SK-N-SH treated with all-trans-retinoic acid at 6 μM for 48 hours (cell line): ENCODE results near the gene RLBP1.

ENCODE experiments used
- ARNTL ChIP-seq: fragments of 450-650 bp; formaldehyde crosslinking; IDR thresholded peaks from 2 replicates; pipeline ENCODE4 v1.5.0; 2020; ENCODE audit warnings: low read depth, mild to moderate bottlenecking, moderate library complexity, borderline replicate concordance
- BACH2 ChIP-seq: fragments of 250-450 bp; sonication (Bioruptor Pico); IDR thresholded peaks from 2 replicates; pipeline ENCODE4 v1.9.0; 2021; ENCODE audit warnings: mild to moderate bottlenecking, borderline replicate concordance
- CSRNP3 ChIP-seq: fragments of 250-450 bp; sonication (Bioruptor Pico); IDR thresholded peaks from 2 replicates; pipeline ENCODE4 v1.5.1; 2021; ENCODE audit warnings: mild to moderate bottlenecking, moderate library complexity
- ISL1 ChIP-seq: fragments of 250-450 bp; sonication (Bioruptor Pico); IDR thresholded peaks from 2 replicates; pipeline ENCODE4 v2.1.2; 2022; ENCODE audit warnings: mild to moderate bottlenecking, moderate library complexity
- POU6F1 ChIP-seq: fragments of 250-450 bp; sonication (Bioruptor Pico); IDR thresholded peaks from 2 replicates; pipeline ENCODE4 v1.8.0; 2021; ENCODE audit warnings: low read depth, mild to moderate bottlenecking, moderate library complexity, borderline replicate concordance
- TCF4 ChIP-seq: fragments of 250-450 bp; sonication (Bioruptor Pico); IDR thresholded peaks from 2 replicates; pipeline ENCODE4 v1.8.0; 2021; ENCODE audit warnings: mild to moderate bottlenecking, moderate library complexity, borderline replicate concordance
- TOX ChIP-seq: fragments of 250-450 bp; sonication (Bioruptor Pico); IDR thresholded peaks from 2 replicates; pipeline ENCODE4 v1.8.0; 2021; ENCODE audit warnings: mild to moderate bottlenecking, moderate library complexity, borderline replicate concordance
- ZFP30 ChIP-seq: fragments of 450-650 bp; formaldehyde crosslinking; IDR thresholded peaks from 2 replicates; pipeline ENCODE4 v1.5.0; 2022; ENCODE audit warnings: mild to moderate bottlenecking, moderate library complexity
- ZNF70 ChIP-seq: fragments of 450-650 bp; formaldehyde crosslinking; IDR thresholded peaks from 2 replicates; pipeline ENCODE4 v1.5.0; 2020; ENCODE audit warnings: mild to moderate bottlenecking, moderate library complexity
- ZNF8 ChIP-seq: fragments of 450-650 bp; formaldehyde crosslinking; IDR thresholded peaks from 2 replicates; pipeline ENCODE4 v1.5.0; 2020; ENCODE audit warnings: mild to moderate bottlenecking, moderate library complexity

- TF ChIP-seq TCF4 (no peak), ISL1 (CRISPR knock-in tag) (no peak), ZNF8 (CRISPR knock-in tag) (no peak), ARNTL (no peak), CSRNP3 (no peak), POU6F1 (CRISPR knock-in tag) (no peak), TOX (CRISPR knock-in tag) (no peak), BACH2 (CRISPR knock-in tag) (no peak), ZNF70 (no peak), ZFP30 (CRISPR knock-in tag) (no peak)
These were observed 45.7 kb downstream of the RLBP1 start for GRCh38 chr15:89175617-89176191.
